Stimulated activated naive CD8-positive, alpha-beta T cell treated with anti-CD3 and anti-CD28 coated beads, Interleukin-15, Interleukin-2, amounts not matched to agents 100 ng/mL and 50 ng/mL, for 24 hours (primary cell): Measurements from ENCODE around the gene AJAP1.

ENCODE experiments used
- H3K27ac Mint-ChIP-seq: one replicate; pipeline ENCODE4 v1.8.0; 2021; ENCODE audit warnings: mild to moderate bottlenecking, mixed read lengths
- H3K27me3 Mint-ChIP-seq: one replicate; pipeline ENCODE4 v1.8.0; 2021; ENCODE audit warnings: mixed read lengths
- H3K36me3 Mint-ChIP-seq: one replicate; pipeline ENCODE4 v1.8.0; 2021; ENCODE audit warnings: low read depth, mixed read lengths
- H3K4me1 Mint-ChIP-seq: one replicate; pipeline ENCODE4 v1.8.0; 2021; ENCODE audit warnings: low read depth, mixed read lengths
- H3K4me3 Mint-ChIP-seq: one replicate; pipeline ENCODE4 v1.8.0; 2021; ENCODE audit warnings: mild to moderate bottlenecking, mixed read lengths
- H3K9me3 Mint-ChIP-seq: one replicate; pipeline ENCODE4 v1.8.0; 2021; ENCODE audit warnings: mixed read lengths

Gene AJAP1

DNA sequence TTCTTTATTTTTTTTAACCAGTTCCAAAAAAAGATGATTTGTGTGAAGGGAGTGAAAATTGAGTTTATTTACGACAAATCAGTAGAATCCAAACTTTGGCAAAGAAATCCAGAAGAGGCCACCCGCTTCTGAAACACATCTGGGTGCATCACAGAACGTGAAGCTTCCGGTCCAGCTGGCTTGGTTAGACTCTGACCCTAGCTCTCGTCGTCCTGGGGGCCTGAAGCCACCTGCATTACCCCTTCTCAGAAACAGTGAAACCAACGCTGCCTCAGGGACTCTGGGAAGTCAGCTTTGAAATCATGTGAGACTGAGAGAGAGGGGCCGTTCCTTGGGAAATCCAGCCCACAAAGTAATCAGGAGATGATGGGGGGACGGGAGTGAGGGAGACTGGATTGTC is 21.8 kb downstream of the AJAP1 start:
- Mint-ChIP-seq H3K4me3 (no peak overlapping the region), H3K9me3 (peaks cover 11% of the 10 kb centered on the region), H3K27ac (no peak overlapping the region), H3K36me3 (no peaks in the 10 kb centered on the region), H3K27me3 (no peaks in the 10 kb centered on the region), H3K4me1 (no peaks in the 10 kb centered on the region)

DNA sequence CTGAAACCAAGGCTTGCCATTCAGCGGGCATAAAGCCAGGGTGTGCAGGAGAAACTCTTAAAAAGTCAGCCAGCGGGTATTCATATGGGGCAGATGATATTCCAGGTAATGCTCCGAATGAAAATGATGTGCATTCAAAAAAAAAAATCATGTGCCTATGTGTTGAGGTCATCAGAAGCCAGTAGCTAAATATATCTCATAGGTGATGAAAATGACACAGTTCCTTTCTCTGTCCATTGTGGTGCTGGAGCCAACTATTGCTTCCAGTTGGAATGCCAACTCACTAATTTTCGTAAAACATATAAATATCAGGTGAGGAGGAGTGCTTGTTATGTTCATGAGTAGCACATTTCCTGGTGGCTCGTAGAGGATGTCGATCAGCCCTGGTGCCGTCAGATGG is 23.2 kb downstream of the AJAP1 start:
- peaks cover 11% of the 10 kb centered on the region for H3K9me3 Mint-ChIP-seq
- no peak overlapping the region for H3K4me3 Mint-ChIP-seq
- H3K27ac Mint-ChIP-seq: no peak overlapping the region
- no peaks in the 10 kb centered on the region for H3K4me1 Mint-ChIP-seq
- no peaks in the 10 kb centered on the region for H3K36me3 Mint-ChIP-seq
- no peaks in the 10 kb centered on the region for H3K27me3 Mint-ChIP-seq

DNA sequence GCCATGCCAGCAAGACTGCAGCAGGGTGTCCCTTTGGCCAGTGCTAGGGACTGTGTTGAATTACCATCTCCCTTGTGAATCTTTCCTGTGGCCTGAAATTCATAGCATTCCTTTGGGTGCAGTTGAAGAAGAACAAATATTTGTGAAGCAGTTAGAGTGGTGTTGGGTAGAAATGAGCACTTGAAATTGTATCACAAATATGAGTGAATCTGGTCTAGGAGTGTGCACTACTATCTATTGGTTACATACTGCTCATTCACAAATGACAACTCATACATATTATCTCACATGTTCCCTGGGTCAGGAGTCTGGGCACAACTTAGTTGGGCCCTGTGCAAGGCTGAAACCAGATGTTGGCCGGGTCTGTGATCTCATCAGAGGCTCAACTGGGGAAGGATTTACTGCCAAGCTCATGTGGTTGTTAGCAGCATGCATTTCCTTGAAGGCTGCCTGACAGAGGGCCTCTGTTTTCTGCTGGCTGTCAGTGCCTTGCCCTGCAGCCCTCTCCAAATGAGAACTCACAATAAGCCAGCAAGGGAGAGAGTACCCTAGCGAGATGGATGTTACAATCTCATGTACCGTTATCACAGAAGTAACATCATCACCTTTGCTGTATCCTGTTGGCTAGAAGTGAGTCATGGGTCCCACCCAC is 23.8 kb downstream of the AJAP1 start:
- Mint-ChIP-seq H3K27ac (no peak overlapping the region), H3K4me1 (no peaks in the 10 kb centered on the region), H3K9me3 (peaks cover 11% of the 10 kb centered on the region), H3K4me3 (no peak overlapping the region), H3K36me3 (no peaks in the 10 kb centered on the region), H3K27me3 (no peaks in the 10 kb centered on the region)

DNA sequence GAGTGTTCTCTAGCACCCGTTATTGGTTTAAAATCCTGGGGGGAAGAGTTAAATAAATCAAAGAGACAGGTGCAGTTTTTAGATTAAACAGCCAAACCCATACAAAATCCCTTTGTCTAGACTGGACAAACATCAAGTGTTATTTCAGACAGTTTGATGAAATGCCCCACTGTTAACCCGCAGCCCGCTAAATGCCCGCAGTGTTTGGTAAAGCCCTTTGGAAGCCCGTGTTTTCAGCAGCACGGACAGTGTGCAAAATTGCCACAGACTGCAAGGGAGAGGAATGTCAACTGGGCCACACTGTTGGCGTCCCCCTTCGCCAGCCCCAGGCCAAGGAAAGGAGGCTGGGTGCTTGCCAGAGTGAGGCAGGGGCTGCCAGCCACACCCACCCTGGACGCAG is 26.6 kb downstream of the AJAP1 start:
- H3K4me3 Mint-ChIP-seq: no peak overlapping the region
- H3K4me1 Mint-ChIP-seq: no peaks in the 10 kb centered on the region
- peaks cover 11% of the 10 kb centered on the region for H3K9me3 Mint-ChIP-seq
- no peak overlapping the region for H3K27ac Mint-ChIP-seq
- H3K27me3 Mint-ChIP-seq: no peaks in the 10 kb centered on the region
- no peaks in the 10 kb centered on the region for H3K36me3 Mint-ChIP-seq

DNA sequence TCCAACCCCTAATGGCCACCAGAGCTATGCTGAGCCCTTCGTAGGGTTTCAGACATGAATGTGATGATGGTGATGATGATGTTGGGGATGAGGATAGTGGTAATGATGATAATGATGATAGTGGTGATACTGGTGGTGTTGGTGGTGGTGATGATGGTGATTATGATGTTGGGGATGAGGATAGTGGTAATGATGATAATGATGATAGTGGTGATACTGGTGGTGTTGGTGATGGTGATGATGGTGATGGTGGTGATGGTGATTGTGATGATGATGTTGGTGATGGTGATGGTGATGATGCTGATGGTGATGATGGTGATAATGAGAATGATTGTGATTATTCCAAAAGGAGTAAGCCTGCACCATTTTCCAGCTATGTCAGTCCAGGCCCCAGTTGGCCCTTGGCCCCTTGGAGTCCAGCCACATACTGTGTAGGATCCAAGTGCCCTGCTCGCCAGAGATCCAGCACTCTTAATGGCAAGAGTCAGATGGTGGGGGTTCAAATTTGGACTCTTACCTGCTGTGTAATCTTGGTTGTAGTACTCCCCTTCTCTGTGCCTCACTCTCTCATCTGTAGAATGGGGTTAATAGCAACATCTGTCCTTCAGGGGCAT is 28.3 kb downstream of the AJAP1 start:
- peaks cover 9% of the 10 kb centered on the region for H3K9me3 Mint-ChIP-seq
- no peak overlapping the region for H3K27ac Mint-ChIP-seq
- no peaks in the 10 kb centered on the region for H3K36me3 Mint-ChIP-seq
- H3K4me3 Mint-ChIP-seq: no peak overlapping the region
- H3K27me3 Mint-ChIP-seq: no peaks in the 10 kb centered on the region
- no peaks in the 10 kb centered on the region for H3K4me1 Mint-ChIP-seq

DNA sequence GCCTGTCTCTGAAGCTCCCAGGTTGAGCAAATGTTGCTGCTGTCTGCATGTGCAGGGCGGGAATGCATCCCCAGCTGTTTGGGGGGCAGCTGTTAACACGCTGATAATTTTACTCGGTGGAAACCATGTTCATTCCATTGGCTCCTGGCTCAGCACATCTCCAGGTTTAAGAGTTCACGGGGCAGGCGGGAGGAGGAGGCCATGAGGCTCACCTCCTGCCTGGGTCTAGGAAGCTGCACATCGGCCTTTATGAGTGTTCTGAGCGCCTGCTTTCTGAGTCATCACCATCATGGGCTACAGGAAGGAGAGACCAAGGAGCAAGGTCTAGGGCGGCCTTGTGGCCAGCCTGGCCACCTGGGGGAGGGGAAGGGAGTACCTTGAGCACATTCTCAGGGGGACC is 29.7 kb downstream of the AJAP1 start:
- Mint-ChIP-seq H3K4me3 (no peak overlapping the region), H3K4me1 (no peaks in the 10 kb centered on the region), H3K9me3 (peaks cover 3% of the 10 kb centered on the region), H3K36me3 (no peaks in the 10 kb centered on the region), H3K27me3 (no peaks in the 10 kb centered on the region), H3K27ac (no peak overlapping the region)

DNA sequence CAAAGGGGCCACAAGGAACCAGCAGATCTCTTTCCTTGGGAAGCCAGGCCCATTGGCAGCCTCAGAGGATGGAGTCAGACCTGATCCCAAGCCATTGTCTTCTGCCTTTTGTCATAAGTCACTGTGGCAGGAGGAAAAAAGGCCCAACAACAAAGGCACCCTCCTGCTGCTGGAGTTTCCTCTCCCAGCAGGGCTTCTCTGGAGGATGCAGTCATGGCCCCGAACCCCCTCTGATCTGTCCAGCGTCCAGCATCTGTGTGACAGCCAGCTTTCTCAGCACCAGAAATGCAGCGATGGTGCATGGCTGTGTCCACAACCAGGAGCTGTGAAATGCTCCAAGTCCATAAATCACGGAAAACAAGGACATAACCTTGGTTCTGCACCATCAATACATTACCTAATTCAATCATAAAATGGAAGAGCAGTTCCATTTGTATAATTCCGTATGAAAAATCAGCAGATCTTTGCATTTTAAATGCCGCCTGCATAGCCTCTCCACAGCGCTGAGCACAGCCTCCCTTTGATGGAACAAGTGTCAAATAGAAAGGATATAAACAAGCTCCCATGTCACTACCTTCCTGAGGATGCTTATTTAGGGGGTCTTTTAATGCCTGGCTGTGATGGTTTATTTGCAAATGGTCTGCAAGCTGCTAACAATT is 30.6 kb downstream of the AJAP1 start:
- Mint-ChIP-seq H3K27me3 (no peaks in the 10 kb centered on the region), H3K4me3 (no peak overlapping the region), H3K27ac (no peak overlapping the region), H3K4me1 (no peaks in the 10 kb centered on the region), H3K9me3 (peaks cover 3% of the 10 kb centered on the region), H3K36me3 (no peaks in the 10 kb centered on the region)

DNA sequence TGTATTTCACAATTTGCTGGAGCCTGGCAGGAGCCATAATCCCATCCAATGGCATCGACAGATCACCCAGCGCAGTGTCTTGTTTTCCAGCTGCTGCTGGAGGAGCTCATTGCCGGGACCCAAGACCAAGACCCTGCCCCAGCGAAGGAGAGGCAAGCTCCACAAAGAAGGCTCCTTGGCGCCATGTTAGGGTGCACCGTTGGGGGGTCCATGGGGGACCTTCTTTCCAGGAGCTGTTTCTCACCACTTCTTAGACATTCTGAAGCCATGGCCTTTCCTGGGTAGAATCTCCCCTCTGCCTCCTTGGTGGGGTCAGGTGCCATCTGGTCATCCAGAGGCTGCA is 31.1 kb downstream of the AJAP1 start:
- no peaks in the 10 kb centered on the region for H3K27me3 Mint-ChIP-seq
- H3K9me3 Mint-ChIP-seq: peaks cover 3% of the 10 kb centered on the region
- H3K4me3 Mint-ChIP-seq: no peak overlapping the region
- no peaks in the 10 kb centered on the region for H3K36me3 Mint-ChIP-seq
- no peak overlapping the region for H3K27ac Mint-ChIP-seq
- no peaks in the 10 kb centered on the region for H3K4me1 Mint-ChIP-seq

DNA sequence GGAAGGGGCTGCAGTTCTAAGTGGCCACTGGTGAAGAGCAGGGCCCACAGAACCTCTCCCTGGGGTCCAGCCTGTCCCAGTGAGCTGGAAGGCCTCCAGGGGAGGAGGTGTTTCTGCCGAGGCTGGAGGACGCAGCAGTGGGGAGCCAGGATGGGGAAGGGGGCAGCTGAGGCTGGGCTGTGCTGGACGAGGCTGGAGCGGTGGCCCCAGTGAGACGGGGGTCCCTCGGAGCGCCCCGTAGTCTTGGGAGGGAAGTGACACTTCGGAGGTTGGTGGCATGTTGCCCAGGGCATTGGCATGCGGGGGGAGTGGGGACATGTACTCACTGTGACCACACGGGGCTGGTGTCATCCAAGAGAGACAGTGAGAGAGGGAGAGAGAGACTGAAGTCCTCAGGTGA is 33.5 kb downstream of the AJAP1 start:
- H3K27ac Mint-ChIP-seq: no peak overlapping the region
- no peak overlapping the region for H3K4me3 Mint-ChIP-seq
- no peaks in the 10 kb centered on the region for H3K4me1 Mint-ChIP-seq
- H3K27me3 Mint-ChIP-seq: no peaks in the 10 kb centered on the region
- no peaks in the 10 kb centered on the region for H3K36me3 Mint-ChIP-seq
- H3K9me3 Mint-ChIP-seq: no peaks in the 10 kb centered on the region

DNA sequence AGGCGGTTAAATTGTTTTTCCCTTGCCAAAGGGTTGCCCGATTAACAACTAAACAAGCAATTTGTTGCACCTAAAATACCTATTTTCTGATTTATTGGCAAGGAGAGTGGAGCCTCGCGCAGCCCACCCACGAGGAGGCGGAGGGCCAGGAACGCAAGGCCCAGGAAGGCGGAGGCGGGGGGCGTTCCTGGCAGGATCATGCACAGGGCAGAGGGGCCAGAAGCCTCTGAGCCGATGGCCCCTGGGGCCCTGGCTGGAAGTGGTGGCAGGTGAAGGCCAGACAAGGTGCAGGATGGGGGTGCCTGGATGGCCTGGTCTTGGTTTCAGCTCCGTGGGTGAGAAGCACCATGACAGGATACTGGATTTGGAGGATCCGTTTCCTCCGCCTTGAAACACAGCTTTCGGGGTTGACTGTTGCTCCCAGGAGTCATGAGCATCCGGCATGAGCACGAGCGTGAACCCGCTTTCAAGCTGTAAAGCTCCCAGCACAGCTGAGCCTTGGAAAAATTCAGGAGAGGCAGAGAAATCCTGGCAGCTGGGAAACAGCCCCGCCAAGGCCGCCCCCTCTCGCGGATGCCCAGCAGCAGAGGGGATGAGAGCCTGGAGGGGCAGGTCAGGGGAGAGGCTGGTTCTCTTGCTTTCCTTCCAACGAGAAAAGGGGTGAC is 35.0 kb downstream of the AJAP1 start:
- Mint-ChIP-seq H3K27me3 (no peaks in the 10 kb centered on the region), H3K4me1 (no peaks in the 10 kb centered on the region), H3K36me3 (no peaks in the 10 kb centered on the region), H3K9me3 (no peaks in the 10 kb centered on the region), H3K27ac (no peak overlapping the region), H3K4me3 (no peak overlapping the region)

DNA sequence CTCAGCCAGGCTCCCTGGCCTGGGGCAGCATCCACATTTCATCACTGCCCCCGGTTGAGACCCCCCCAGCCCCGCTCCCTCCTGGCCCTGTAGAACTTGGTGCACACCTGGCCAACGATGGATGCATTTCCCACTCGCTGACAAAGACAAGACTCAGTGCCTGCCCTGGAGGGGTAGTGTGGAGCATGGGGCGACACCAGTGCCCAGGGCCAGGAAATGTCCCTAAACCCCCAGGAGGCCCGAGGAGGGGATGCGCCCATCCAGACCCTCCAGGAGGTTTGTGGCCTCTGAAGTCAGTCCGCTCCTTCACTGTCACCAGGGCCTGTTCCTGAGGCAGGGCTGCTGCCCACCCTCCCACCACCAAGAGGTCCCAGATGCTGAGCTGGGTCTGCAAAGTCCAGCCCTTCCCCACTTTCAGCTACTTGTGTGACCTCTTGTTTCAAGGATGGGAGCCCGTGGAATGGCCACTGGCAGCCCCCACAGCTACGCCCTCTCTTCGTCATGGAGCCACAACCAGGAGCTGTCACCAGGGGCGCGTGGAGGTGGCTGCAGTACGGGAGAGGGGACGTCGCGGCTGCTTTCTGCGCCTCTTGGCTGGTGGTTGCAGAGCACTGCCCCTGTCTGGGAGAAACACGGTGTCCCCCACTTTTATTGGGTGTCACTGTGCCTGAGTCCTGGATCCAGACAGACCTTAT is 35.7 kb downstream of the AJAP1 start:
- Mint-ChIP-seq H3K9me3 (no peaks in the 10 kb centered on the region), H3K27me3 (no peaks in the 10 kb centered on the region), H3K4me3 (no peak overlapping the region), H3K27ac (no peak overlapping the region), H3K36me3 (no peaks in the 10 kb centered on the region), H3K4me1 (no peaks in the 10 kb centered on the region)

DNA sequence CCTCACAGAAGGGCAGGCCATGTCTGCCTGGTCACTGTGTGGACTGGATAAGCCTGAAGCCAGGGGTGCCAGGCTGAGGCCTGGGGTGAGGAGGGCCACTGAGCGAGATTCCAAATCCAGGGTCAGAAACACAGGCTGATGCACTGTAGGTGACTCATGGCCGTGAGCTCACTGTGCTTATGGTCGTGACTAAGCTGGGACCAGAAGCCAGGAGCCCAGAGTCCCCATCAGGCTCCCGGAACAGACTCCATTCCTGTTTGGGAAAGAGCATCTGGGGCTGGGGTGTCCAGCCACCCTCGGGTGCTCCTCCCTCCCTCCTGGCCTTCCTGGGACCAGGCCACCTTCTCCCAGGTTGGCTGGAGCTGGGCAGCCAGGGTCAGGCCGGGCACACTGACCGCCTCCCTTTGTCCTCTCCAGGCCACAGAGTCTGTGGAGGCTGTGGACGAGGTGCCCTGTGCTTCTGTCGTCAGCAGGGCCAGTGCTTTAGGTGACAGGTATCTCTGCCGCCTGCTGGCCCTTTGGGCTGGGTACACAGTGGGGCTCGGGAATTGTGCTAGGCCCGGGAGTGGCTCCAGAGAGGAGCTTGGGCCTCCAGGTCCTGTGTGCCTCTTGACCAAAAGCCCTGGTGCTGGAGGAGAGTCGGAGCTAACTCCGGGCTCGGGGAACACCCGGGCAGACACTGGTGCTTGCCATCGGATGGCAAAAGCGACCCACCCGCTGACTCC is 36.7 kb downstream of the AJAP1 start:
- H3K36me3 Mint-ChIP-seq: no peaks in the 10 kb centered on the region
- no peaks in the 10 kb centered on the region for H3K9me3 Mint-ChIP-seq

DNA sequence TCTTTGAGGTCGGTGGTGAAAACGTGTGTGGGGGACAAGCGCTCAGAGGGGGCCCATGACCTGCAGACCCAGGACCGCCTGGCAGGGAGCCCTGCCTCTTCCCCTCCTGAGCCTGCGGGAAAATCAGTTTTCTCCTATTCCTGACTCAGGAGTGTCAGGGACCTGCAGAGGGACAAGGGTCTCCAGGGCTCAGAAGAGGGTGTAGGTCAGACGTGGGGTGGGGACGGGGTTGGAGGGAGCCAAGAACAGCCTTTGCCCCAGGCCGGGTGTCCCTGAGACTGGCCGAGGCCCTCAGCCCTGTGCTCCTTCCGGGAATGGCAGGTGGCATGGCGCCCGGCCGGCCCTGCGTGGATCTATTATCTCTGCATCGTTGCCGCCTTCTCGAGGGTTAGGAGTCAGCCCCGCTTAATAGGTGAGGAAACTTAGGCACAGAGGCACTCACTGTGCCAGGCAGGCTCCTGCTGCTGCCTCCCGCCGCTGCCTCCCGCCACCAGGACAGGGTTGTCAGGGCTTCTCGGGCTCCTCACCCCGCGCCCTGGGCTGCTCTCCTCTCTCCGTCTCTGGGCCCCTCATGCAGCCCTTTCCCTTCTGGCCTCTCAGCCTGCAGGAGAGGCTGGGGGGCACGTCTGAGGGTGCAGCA is 37.5 kb downstream of the AJAP1 start:
- no peak overlapping the region for H3K27ac Mint-ChIP-seq
- no peaks in the 10 kb centered on the region for H3K27me3 Mint-ChIP-seq
- no peaks in the 10 kb centered on the region for H3K4me1 Mint-ChIP-seq
- no peak overlapping the region for H3K4me3 Mint-ChIP-seq
- H3K9me3 Mint-ChIP-seq: no peaks in the 10 kb centered on the region
- no peaks in the 10 kb centered on the region for H3K36me3 Mint-ChIP-seq

More for the DNA sequence above, 36.7 kb downstream of the AJAP1 start:
- Mint-ChIP-seq H3K4me1 (no peaks in the 10 kb centered on the region), H3K27me3 (no peaks in the 10 kb centered on the region), H3K27ac (no peak overlapping the region), H3K4me3 (no peak overlapping the region)

DNA sequence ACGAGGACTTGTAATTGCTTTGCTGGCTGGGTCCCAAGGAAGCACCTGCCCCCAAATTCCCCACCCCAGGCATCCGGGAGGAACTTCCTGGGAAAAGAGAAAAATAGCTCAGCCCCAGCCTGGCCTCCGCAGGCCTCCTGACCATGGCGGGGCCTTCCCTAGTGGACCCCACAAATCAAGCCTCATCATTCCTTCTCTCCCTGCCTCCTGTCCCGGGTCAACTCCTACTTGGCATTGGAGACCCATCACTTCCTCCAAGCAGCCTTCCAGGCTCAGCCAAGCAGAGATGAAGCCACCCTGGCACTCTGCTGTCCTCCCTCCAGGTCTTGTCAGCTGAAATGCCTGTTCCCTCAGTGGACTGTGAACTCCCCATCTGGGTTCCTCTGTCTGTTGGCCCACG is 38.0 kb downstream of the AJAP1 start:
- H3K4me3 Mint-ChIP-seq: no peak overlapping the region
- no peaks in the 10 kb centered on the region for H3K36me3 Mint-ChIP-seq
- no peaks in the 10 kb centered on the region for H3K4me1 Mint-ChIP-seq
- no peaks in the 10 kb centered on the region for H3K27me3 Mint-ChIP-seq
- H3K27ac Mint-ChIP-seq: no peak overlapping the region
- no peaks in the 10 kb centered on the region for H3K9me3 Mint-ChIP-seq
